ENCODE measurements around the gene PPIF.
A peak's percentile ranks its signal among the peaks of the same experiment; 100 is the strongest.

DNA sequence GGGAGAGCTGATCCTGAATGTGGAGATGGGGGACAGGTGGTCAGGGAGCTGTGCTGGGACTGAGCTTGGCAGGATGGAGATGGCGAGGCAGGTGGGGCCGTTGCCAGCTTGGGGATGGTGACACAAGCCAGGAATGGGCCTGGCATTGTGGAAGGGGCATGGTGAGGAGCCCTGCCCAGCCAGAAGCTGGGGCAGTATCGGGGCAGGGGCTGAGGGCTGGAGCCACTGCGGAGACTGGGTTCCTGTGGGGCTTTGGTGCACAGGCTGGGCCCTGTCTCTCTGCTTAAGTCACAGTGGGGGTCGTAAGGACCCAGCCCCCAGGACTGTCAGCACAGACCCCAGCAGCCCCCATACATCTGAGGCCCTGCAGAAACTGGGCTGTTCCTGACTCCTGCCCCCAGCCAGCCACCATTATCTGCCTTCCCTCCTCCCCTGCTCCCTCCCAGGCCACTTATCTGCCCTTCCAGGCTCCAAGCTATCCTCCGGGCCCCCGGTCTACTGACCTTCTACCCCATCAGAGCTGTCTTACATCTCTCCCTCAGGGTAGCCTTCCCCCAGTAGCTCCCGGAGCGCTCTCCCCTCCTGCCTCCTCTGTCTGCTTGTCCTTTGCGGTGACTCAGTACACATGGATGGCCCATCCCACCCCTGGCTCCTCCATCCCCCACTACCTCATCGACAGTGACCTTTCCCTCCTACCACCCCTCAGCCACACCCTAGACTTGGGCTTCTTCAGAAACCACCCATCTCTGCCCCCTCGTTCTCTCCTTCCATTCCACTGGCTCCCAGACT, 44.2 kb downstream of the PPIF start:
- TF ChIP-seq, protein P1, sequence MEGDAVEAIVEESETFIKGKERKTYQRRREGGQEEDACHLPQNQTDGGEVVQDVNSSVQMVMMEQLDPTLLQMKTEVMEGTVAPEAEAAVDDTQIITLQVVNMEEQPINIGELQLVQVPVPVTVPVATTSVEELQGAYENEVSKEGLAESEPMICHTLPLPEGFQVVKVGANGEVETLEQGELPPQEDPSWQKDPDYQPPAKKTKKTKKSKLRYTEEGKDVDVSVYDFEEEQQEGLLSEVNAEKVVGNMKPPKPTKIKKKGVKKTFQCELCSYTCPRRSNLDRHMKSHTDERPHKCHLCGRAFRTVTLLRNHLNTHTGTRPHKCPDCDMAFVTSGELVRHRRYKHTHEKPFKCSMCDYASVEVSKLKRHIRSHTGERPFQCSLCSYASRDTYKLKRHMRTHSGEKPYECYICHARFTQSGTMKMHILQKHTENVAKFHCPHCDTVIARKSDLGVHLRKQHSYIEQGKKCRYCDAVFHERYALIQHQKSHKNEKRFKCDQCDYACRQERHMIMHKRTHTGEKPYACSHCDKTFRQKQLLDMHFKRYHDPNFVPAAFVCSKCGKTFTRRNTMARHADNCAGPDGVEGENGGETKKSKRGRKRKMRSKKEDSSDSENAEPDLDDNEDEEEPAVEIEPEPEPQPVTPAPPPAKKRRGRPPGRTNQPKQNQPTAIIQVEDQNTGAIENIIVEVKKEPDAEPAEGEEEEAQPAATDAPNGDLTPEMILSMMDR (IDR thresholded peaks at IDR 0.05): no peak
- TF ChIP-seq POLR2AphosphoS5 (IDR thresholded peaks at IDR 0.05) (peak in 3 of 4 donors; percentile 13 to 37 (median 36)), POLR2A (IDR thresholded peaks at IDR 0.05) (no peak)
